ENCODE data around the gene BMPR1B. TPM values are rescaled to one million over a fixed set of nuclear protein-coding genes. Genes with fewer than 3 reads are reported as not detected.

BMPR1B gene
- total RNA-seq, 4 donors from 2014 or later: 0.17 to 0.88 (median 0.35) TPM

GRCh38 chr4:94905511-94905910, 147.8 kb downstream of the BMPR1B start:
- no peak for TF ChIP-seq CTCF (IDR thresholded peaks at IDR 0.05; ENCODE audit: low read depth)

- TF ChIP-seq CTCF (IDR thresholded peaks at IDR 0.05; ENCODE audit: low read depth): no peak
Measured at GRCh38 chr4:94909645-94910044, 151.9 kb downstream of the BMPR1B start.

- TF ChIP-seq CTCF (IDR thresholded peaks at IDR 0.05; ENCODE audit: low read depth): no peak
Measured at GRCh38 chr4:94911106-94911505, 153.4 kb downstream of the BMPR1B start.

- no peak for TF ChIP-seq CTCF (IDR thresholded peaks at IDR 0.05; ENCODE audit: low read depth)
Measured at GRCh38 chr4:94912606-94913005, 154.9 kb downstream of the BMPR1B start.

- TF ChIP-seq CTCF (IDR thresholded peaks at IDR 0.05; ENCODE audit: low read depth): no peak
Measured at GRCh38 chr4:94913316-94913715, 155.6 kb downstream of the BMPR1B start.

- no peak for TF ChIP-seq CTCF (IDR thresholded peaks at IDR 0.05; ENCODE audit: low read depth)
Measured at GRCh38 chr4:94917146-94917545, 159.4 kb downstream of the BMPR1B start.

GRCh38 chr4:94918543-94918942, 160.8 kb downstream of the BMPR1B start:
- no peak for TF ChIP-seq CTCF (IDR thresholded peaks at IDR 0.05; ENCODE audit: low read depth)

All from subcutaneous adipose tissue (tissue), 4 donors.